HL-60 (cell line): ENCODE measurements around the gene EPHX1.
"Not testable (repeated sequence)": the region's sequence is repeated elsewhere in the genome, so short reads cannot be mapped to it uniquely, and the experiment has no call there.

Experiments used
- DNase-seq, 2 experiments: peaks; one replicate each; pipeline ENCODE4 v3.0.0-alpha.2; 2010 to 2020; ENCODE audit warnings: low read depth in 1 of 2, low spot score in 1 of 2
- H3K27ac ChIP-seq: fragments of 250-450 bp; sonication (Bioruptor Pico); replicated peaks from 2 replicates; pipeline ENCODE4 v1.5.1; 2020; ENCODE audit warnings: mild to moderate bottlenecking, moderate library complexity
- H3K27me3 ChIP-seq: fragments of 250-450 bp; sonication (Bioruptor Pico); 2 replicates; pipeline ENCODE4 v1.5.1; 2021; ENCODE audit warnings: mild to moderate bottlenecking, moderate library complexity; ENCODE audit not compliant: insufficient read depth, poor library complexity, severe bottlenecking
- H3K4me3 ChIP-seq: replicated peaks from 2 replicates; pipeline ENCODE4 v1.5.1; 2011; ENCODE audit warnings: mild to moderate bottlenecking, control low read depth, low read length; ENCODE audit not compliant: insufficient read depth
- CTCF ChIP-seq: IDR thresholded peaks from one replicate; pipeline ENCODE4 v1.5.1; 2011; ENCODE audit warnings: low read length, control low read depth, inconsistent platforms; ENCODE audit not compliant: insufficient read depth
- GABPA ChIP-seq: IDR thresholded peaks from 2 replicates; pipeline ENCODE4 v1.6.1; 2012; ENCODE audit warnings: low read depth
- POLR2AphosphoS5 ChIP-seq: IDR thresholded peaks from 2 replicates; pipeline ENCODE4 v1.6.1; 2012; ENCODE audit warnings: low read depth
- REST ChIP-seq: IDR thresholded peaks from 2 replicates; pipeline ENCODE4 v1.6.1; 2012; ENCODE audit warnings: low read depth; ENCODE audit not compliant: insufficient replicate concordance
- SPI1 ChIP-seq: IDR thresholded peaks from 2 replicates; pipeline ENCODE4 v1.6.1; 2012; ENCODE audit warnings: low read depth, mild to moderate bottlenecking, borderline replicate concordance

EPHX1 gene

DNA sequence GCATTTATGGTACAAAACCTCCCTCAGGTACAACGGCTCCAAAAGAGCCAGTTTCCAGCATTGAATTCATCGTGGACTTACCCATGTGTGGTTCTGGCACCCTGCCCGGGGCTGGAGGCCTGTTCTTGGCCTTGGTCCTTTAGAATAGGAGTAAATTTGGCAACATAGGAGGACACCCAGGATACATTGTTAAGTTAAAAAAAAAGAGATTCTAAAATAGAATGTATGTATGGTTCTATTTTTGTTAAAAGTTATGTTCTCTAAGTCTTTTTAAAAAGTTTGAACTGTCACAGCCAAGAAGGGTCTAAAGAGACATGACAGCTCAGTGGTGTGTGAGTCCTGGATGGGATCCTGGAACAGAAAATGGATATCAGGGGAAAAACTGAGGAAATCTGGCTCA lies 25.9 kb downstream of the EPHX1 start:
- TF ChIP-seq REST (no peak), CTCF (no peak), GABPA (no peak), SPI1 (no peak), POLR2AphosphoS5 (no peak)
- H3K4me3 ChIP-seq: no peak overlapping the region
- no peak for DNase-seq
- no peaks in the 10 kb centered on the region for H3K27me3 ChIP-seq
- H3K27ac ChIP-seq: no peak overlapping the region

DNA sequence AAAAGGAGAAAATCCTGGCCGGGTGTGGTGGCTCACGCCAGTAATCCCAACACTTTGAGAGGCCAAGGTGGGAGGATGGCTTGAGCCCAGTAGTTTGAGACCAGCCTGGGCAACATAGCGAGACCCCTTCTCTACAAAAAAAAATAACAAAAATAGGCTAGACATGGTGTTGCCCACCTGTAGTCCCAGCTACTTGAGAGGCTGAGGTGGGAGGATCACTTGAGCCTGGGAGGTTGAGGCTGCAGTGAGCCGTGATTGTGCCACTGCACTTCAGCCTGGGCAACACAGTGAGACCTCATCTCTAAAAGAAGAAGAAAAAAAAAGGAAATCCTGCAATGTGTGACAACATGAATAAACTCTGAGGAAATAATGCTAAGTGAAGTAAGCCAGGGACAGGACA lies 26.4 kb downstream of the EPHX1 start:
- DNase-seq: peak in 1 of 2 experiments; percentile 39
- not testable (repeated sequence) for H3K27ac ChIP-seq

GRCh38 chr1:225838793-225839192 lies 28.9 kb downstream of the EPHX1 start:
- Histone ChIP-seq H3K4me3 (no peak overlapping the region), H3K27ac (no peak overlapping the region), H3K27me3 (no peaks in the 10 kb centered on the region)
- DNase-seq: no peak
- TF ChIP-seq REST: no peak
- no peak for TF ChIP-seq GABPA
- no peak for TF ChIP-seq CTCF

More for the DNA sequence above, 26.4 kb downstream of the EPHX1 start:
- not testable (repeated sequence) for H3K4me3 ChIP-seq, H3K27me3 ChIP-seq

GRCh38 chr1:225840223-225840610 lies 30.3 kb downstream of the EPHX1 start:
- no peak for DNase-seq
- Histone ChIP-seq H3K27me3 (no peaks in the 10 kb centered on the region), H3K4me3 (no peak overlapping the region), H3K27ac (no peak overlapping the region)
- no peak for TF ChIP-seq SPI1
- no peak for TF ChIP-seq REST
- no peak for TF ChIP-seq GABPA
- TF ChIP-seq POLR2AphosphoS5: no peak
- no peak for TF ChIP-seq CTCF
